HAP-1 (cell line): ENCODE data around the gene ARFRP1.
"Not testable (repeated sequence)": the region's sequence is repeated elsewhere in the genome, so short reads cannot be mapped to it uniquely, and the experiment has no call there.

ENCODE experiments used
- DNase-seq, 2 experiments: peaks; one replicate each; pipeline ENCODE4 v3.0.0-alpha.2; 2016 to 2020; ENCODE audit warnings: low spot score in 2 of 2
- H3K27me3 ChIP-seq: fragments of 250-450 bp; sonication (Bioruptor Pico); 2 replicates; pipeline ENCODE4 v1.5.1; 2020; ENCODE audit warnings: low read depth, mild to moderate bottlenecking, moderate library complexity
- H3K36me3 ChIP-seq: fragments of 250-450 bp; sonication (Bioruptor Pico); replicated peaks from 2 replicates; pipeline ENCODE4 v1.5.1; 2020; ENCODE audit warnings: mild to moderate bottlenecking
- H3K4me1 ChIP-seq: fragments of 250-450 bp; sonication (Bioruptor Pico); 2 replicates; pipeline ENCODE4 v1.5.1; 2020; ENCODE audit warnings: mild to moderate bottlenecking
- H3K4me3 ChIP-seq: fragments of 250-450 bp; sonication (Bioruptor Pico); 2 replicates; pipeline ENCODE4 v1.5.1; 2020; ENCODE audit warnings: mild to moderate bottlenecking, moderate library complexity
- H3K9me3 ChIP-seq: fragments of 250-450 bp; sonication (Bioruptor Pico); 2 replicates; pipeline ENCODE4 v1.5.1; 2020; ENCODE audit warnings: mild to moderate bottlenecking, moderate library complexity
- in situ Hi-C: fragments of 300-500 bp; cut with MboI; formaldehyde crosslinking; loops from 3 replicates; pipeline ENCODE4 v1.14.3; 2020; ENCODE audit warnings: low sequenced_read_pairs, inconsistent platforms, mixed read lengths

The ARFRP1 gene

GRCh38 chr20:63680427-63680826, 27.3 kb downstream of the ARFRP1 start:
- H3K36me3 ChIP-seq: peaks cover 16% of the 10 kb centered on the region
- no peaks in the 10 kb centered on the region for H3K27me3 ChIP-seq
- DNase-seq: no peak
- no peaks in the 10 kb centered on the region for H3K4me1 ChIP-seq
- H3K4me3 ChIP-seq: no peak overlapping the region
- in situ Hi-C loops: no loop called here
- H3K9me3 ChIP-seq: no peaks in the 10 kb centered on the region

- peaks cover 20% of the 10 kb centered on the region for H3K36me3 ChIP-seq
- H3K4me3 ChIP-seq: no peak overlapping the region
- DNase-seq: no peak
- in situ Hi-C loops: no loop called here
- H3K27me3 ChIP-seq: no peaks in the 10 kb centered on the region
- H3K9me3 ChIP-seq: no peaks in the 10 kb centered on the region
- H3K4me1 ChIP-seq: no peaks in the 10 kb centered on the region
These were observed 27.9 kb downstream of the ARFRP1 start for GRCh38 chr20:63679799-63680305.

DNA sequence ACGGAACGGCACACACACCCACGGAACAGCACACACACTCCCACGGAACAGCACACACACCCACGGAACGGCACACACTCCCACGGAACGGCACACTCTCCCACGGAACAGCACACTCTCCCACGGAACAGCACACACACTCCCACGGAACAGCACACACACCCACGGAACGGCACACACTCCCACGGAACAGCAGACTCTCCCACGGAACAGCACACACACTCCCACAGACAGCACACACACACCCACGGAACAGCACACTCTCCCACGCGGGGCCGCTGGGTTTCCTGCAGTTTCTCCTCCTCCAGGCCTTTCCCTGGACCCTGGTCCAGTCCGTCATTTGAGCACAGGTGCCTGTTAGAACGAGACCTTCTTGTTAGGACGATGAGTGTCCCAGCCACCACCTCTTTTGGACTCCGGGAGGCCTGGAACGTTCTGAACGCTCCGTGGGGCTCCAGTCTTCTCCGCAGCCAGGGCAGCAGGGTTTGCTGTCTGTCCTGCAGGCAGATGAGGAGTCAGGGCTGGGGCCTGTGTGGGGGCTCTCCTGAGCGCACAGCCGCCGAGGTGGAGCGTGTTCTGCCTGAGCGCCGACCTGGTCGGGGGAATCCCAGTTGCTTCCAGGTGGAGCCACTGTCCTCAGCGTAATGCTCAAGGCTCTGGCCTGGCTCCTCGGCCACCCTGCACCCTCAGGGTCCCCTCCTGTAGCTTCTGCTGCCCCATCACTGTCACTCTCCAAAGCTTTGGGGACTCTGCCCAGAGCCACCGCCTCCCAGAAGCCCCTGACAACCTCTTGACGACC, 28.9 kb downstream of the ARFRP1 start:
- H3K27me3 ChIP-seq: no peaks in the 10 kb centered on the region
- peaks cover 20% of the 10 kb centered on the region for H3K36me3 ChIP-seq
- no peak for DNase-seq
- H3K4me3 ChIP-seq: no peak overlapping the region
- H3K4me1 ChIP-seq: no peaks in the 10 kb centered on the region
- H3K9me3 ChIP-seq: no peaks in the 10 kb centered on the region
- in situ Hi-C loops: no loop called here

- DNase-seq: no peak
- Histone ChIP-seq H3K4me1 (no peaks in the 10 kb centered on the region), H3K4me3 (no peak overlapping the region), H3K36me3 (peaks cover 20% of the 10 kb centered on the region), H3K9me3 (no peaks in the 10 kb centered on the region), H3K27me3 (no peaks in the 10 kb centered on the region)
- in situ Hi-C loops: no loop called here
These were observed 29.7 kb downstream of the ARFRP1 start for GRCh38 chr20:63678071-63678470.

GRCh38 chr20:63675681-63676368, 32.0 kb downstream of the ARFRP1 start:
- H3K9me3 ChIP-seq: no peaks in the 10 kb centered on the region
- no peaks in the 10 kb centered on the region for H3K4me1 ChIP-seq
- H3K36me3 ChIP-seq: peaks cover 20% of the 10 kb centered on the region
- in situ Hi-C loops: no loop called here
- no peak for DNase-seq
- no peaks in the 10 kb centered on the region for H3K27me3 ChIP-seq
- H3K4me3 ChIP-seq: no peak overlapping the region

GRCh38 chr20:63673951-63674350, 33.8 kb downstream of the ARFRP1 start:
- Histone ChIP-seq H3K9me3 (no peaks in the 10 kb centered on the region), H3K4me1 (no peaks in the 10 kb centered on the region), H3K4me3 (no peak overlapping the region), H3K27me3 (no peaks in the 10 kb centered on the region), H3K36me3 (peaks cover 20% of the 10 kb centered on the region)
- in situ Hi-C loops: no loop called here
- no peak for DNase-seq

DNA sequence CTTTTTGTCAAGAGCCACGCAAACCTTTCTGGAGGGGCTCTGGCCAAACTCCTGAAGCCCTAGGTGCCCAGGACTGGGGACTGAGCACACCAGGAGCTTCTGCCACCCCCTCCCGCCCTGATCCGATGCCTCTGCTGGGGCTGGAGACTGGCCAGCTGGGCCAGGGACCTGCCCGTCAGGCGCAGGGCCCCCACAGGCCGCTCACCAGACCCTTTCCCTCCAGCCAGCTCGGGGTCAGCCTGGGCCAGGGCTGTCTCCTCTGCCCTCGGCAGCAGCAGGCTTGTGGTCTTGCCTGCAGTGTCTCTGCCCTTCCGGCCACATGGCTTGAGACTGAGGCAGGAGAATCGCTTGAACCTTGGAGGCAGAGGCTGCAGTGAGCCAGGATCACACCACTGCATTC, 35.1 kb downstream of the ARFRP1 start:
- no peak for DNase-seq
- H3K9me3 ChIP-seq: no peaks in the 10 kb centered on the region
- peaks cover 25% of the 10 kb centered on the region for H3K36me3 ChIP-seq
- H3K27me3 ChIP-seq: no peaks in the 10 kb centered on the region
- in situ Hi-C loops: no loop called here
- no peaks in the 10 kb centered on the region for H3K4me1 ChIP-seq
- H3K4me3 ChIP-seq: no peak overlapping the region

DNA sequence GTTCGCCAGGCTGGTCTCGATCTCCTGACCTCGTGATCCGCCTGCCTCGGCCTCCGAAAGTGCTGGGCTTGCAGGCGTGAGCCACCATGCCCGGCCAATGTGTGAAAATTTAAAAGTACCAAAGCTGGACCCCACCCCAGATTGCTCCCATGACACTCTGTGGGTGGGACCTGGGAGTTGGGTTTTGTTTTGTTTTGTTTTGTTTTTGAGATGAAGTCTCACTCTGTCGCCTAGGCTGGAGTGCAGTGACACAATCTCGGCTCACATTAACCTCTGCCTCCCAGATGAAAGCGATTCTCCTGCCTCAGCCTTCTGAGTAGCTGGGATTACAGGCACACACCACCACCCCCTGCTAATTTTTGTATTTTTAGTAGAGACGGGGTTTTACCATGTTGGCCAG, 36.1 kb downstream of the ARFRP1 start:
- H3K9me3 ChIP-seq, H3K4me1 ChIP-seq, H3K27me3 ChIP-seq, DNase-seq, H3K4me3 ChIP-seq, in situ Hi-C loops: not testable (repeated sequence)
- H3K36me3 ChIP-seq: peaks cover 26% of the 10 kb centered on the region

GRCh38 chr20:63668351-63668750, 39.4 kb downstream of the ARFRP1 start:
- no peaks in the 10 kb centered on the region for H3K27me3 ChIP-seq
- no peaks in the 10 kb centered on the region for H3K4me1 ChIP-seq
- no peaks in the 10 kb centered on the region for H3K9me3 ChIP-seq
- in situ Hi-C loops: no loop called here
- H3K4me3 ChIP-seq: no peak overlapping the region
- H3K36me3 ChIP-seq: peaks cover 29% of the 10 kb centered on the region
- DNase-seq: no peak

DNA sequence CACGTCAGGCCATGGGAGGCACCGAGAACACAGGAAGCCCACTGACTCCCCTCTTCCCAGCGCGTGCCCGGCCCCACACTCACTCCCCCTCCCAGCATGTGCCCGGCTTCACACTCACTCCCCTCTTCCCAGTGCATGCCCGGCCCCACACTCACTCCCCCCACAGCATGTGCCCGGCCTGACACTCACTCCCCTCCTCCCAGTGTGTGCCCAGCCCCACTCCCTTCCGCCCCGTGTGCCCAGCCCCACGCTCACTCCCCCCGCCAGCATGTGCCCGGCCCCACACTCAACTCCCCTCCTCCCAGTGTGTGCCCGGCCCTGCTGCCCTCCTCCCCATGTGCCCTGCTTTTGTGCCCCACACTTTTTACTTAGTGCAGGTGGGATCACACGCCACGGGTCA, 39.9 kb downstream of the ARFRP1 start:
- in situ Hi-C loops: no loop called here
- no peaks in the 10 kb centered on the region for H3K4me1 ChIP-seq
- H3K36me3 ChIP-seq: peaks cover 34% of the 10 kb centered on the region
- H3K27me3 ChIP-seq: no peaks in the 10 kb centered on the region
- H3K9me3 ChIP-seq: no peaks in the 10 kb centered on the region
- no peak overlapping the region for H3K4me3 ChIP-seq
- no peak for DNase-seq

GRCh38 chr20:63665708-63666107, 42.1 kb downstream of the ARFRP1 start:
- no peaks in the 10 kb centered on the region for H3K4me1 ChIP-seq
- H3K27me3 ChIP-seq: no peaks in the 10 kb centered on the region
- in situ Hi-C loops: no loop called here
- H3K9me3 ChIP-seq: no peaks in the 10 kb centered on the region
- no peak overlapping the region for H3K4me3 ChIP-seq
- H3K36me3 ChIP-seq: peaks cover 46% of the 10 kb centered on the region
- no peak for DNase-seq

- peaks cover 46% of the 10 kb centered on the region for H3K36me3 ChIP-seq
- no peaks in the 10 kb centered on the region for H3K4me1 ChIP-seq
- H3K27me3 ChIP-seq: no peaks in the 10 kb centered on the region
- no peak overlapping the region for H3K4me3 ChIP-seq
- no peaks in the 10 kb centered on the region for H3K9me3 ChIP-seq
- in situ Hi-C loops: no loop called here
- no peak for DNase-seq
These were observed 42.7 kb downstream of the ARFRP1 start for GRCh38 chr20:63664861-63665594.

DNA sequence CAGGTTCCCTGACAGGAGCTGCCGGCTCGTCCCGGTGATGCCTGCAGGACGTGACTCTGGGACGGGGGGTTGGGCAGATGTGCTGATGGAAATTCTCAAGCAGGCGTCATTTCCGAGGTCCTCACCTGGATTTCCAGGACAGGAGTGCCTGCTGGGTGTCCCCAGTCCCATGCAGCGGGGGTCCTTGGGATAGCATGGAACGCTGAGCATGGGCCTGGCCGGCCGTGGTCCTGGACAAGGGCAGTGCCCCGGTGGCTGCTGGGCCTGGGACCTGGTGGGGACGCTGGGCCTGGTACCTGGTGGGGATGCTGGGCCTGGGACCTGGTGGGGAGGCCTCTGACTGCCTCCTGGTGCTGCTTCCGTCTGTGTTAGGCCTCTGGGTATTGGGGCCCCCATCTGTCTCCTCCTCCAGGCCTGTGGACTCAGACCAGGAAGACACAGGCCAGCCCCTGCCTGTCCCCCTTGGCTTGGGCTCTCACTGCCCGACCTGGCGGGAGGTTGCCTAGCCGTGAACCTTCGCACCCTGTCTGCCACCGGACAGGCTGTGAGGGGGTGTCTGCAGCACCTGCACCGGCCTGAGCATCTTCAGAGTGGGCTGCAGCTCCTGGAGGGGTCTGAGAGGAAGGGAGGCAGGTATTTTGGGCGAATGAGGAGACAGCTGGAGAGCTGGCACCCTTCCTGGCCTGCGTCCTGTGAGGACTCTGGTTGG, 43.5 kb downstream of the ARFRP1 start:
- H3K4me3 ChIP-seq: no peak overlapping the region
- DNase-seq: no peak
- in situ Hi-C loops: no loop called here
- no peaks in the 10 kb centered on the region for H3K27me3 ChIP-seq
- H3K36me3 ChIP-seq: peaks cover 46% of the 10 kb centered on the region
- no peaks in the 10 kb centered on the region for H3K9me3 ChIP-seq
- 0 out of 2 replicates have a peak, but pooled peaks cover 2% of the 10 kb centered on the region for H3K4me1 ChIP-seq
